ENCODE data around the gene CCL7. TPM values are rescaled to one million over a fixed set of nuclear protein-coding genes. Genes with fewer than 3 reads are reported as not detected.

The CCL7 gene
- total and polyA plus RNA-seq, 4 donors: not detected

DNA sequence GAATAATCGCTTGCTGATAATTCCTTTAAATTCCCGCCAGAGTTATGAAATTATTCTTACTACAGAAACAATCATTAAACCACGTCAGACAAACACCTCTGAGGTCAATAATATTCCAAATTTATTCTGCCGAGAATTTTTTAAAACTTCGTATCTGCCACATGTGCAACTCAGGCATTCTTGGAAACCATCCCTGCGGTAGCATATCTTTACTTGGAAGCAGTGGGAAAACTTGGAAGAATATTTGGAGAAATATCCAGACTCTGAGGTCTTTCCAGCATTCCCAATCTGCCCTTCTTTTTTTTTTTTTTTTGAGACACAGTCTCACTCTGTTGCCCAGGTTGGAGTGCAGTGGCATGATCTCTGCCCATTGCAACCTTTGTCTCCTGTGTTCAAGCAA lies 13.6 kb downstream of the CCL7 start:
- TF ChIP-seq NR2F2 (IDR thresholded peaks at IDR 0.05) (no peak), JUND (IDR thresholded peaks at IDR 0.05) (no peak)
- TF ChIP-seq, protein P1, sequence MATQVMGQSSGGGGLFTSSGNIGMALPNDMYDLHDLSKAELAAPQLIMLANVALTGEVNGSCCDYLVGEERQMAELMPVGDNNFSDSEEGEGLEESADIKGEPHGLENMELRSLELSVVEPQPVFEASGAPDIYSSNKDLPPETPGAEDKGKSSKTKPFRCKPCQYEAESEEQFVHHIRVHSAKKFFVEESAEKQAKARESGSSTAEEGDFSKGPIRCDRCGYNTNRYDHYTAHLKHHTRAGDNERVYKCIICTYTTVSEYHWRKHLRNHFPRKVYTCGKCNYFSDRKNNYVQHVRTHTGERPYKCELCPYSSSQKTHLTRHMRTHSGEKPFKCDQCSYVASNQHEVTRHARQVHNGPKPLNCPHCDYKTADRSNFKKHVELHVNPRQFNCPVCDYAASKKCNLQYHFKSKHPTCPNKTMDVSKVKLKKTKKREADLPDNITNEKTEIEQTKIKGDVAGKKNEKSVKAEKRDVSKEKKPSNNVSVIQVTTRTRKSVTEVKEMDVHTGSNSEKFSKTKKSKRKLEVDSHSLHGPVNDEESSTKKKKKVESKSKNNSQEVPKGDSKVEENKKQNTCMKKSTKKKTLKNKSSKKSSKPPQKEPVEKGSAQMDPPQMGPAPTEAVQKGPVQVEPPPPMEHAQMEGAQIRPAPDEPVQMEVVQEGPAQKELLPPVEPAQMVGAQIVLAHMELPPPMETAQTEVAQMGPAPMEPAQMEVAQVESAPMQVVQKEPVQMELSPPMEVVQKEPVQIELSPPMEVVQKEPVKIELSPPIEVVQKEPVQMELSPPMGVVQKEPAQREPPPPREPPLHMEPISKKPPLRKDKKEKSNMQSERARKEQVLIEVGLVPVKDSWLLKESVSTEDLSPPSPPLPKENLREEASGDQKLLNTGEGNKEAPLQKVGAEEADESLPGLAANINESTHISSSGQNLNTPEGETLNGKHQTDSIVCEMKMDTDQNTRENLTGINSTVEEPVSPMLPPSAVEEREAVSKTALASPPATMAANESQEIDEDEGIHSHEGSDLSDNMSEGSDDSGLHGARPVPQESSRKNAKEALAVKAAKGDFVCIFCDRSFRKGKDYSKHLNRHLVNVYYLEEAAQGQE (IDR thresholded peaks at IDR 0.05): peak; percentile 84
- TF ChIP-seq, protein P2, sequence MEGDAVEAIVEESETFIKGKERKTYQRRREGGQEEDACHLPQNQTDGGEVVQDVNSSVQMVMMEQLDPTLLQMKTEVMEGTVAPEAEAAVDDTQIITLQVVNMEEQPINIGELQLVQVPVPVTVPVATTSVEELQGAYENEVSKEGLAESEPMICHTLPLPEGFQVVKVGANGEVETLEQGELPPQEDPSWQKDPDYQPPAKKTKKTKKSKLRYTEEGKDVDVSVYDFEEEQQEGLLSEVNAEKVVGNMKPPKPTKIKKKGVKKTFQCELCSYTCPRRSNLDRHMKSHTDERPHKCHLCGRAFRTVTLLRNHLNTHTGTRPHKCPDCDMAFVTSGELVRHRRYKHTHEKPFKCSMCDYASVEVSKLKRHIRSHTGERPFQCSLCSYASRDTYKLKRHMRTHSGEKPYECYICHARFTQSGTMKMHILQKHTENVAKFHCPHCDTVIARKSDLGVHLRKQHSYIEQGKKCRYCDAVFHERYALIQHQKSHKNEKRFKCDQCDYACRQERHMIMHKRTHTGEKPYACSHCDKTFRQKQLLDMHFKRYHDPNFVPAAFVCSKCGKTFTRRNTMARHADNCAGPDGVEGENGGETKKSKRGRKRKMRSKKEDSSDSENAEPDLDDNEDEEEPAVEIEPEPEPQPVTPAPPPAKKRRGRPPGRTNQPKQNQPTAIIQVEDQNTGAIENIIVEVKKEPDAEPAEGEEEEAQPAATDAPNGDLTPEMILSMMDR (IDR thresholded peaks at IDR 0.05; ENCODE audit: low read depth, low read length, missing input control): no peak
- TF ChIP-seq, protein P3, sequence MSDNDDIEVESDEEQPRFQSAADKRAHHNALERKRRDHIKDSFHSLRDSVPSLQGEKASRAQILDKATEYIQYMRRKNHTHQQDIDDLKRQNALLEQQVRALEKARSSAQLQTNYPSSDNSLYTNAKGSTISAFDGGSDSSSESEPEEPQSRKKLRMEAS (IDR thresholded peaks at IDR 0.05): no peak
- H3K4me3 ChIP-seq (ENCODE audit: low read depth in 1 of 3, low read length in 3 of 3): no peak overlapping the region
- DNase-seq (ENCODE audit: low spot score): no peak
- no peak overlapping the region for H3K27ac ChIP-seq (ENCODE audit: low read depth in 1 of 2, low read length in 2 of 2)
- 80% methylated on average over 6 of the region's 6 CpGs for WGBS
- H3K27me3 ChIP-seq (ENCODE audit: control insufficient read depth in 4 of 4, insufficient read depth in 4 of 4, low read length in 3 of 4): no peaks in the 10 kb centered on the region
- H3K9me3 ChIP-seq (ENCODE audit: control insufficient read depth in 4 of 4, low read length in 3 of 4): no peaks in the 10 kb centered on the region
- no peaks in the 10 kb centered on the region for H3K36me3 ChIP-seq (ENCODE audit: control insufficient read depth in 4 of 4, insufficient read depth in 3 of 4, low read depth in 1 of 4, low read length in 3 of 4)
- H3K4me1 ChIP-seq (ENCODE audit: control insufficient read depth in 4 of 4, insufficient read depth in 4 of 4, low read length in 3 of 4): no peaks in the 10 kb centered on the region
- no peak overlapping the region for H3K9ac ChIP-seq (ENCODE audit: low read depth in 1 of 2, low read length in 2 of 2)

DNA sequence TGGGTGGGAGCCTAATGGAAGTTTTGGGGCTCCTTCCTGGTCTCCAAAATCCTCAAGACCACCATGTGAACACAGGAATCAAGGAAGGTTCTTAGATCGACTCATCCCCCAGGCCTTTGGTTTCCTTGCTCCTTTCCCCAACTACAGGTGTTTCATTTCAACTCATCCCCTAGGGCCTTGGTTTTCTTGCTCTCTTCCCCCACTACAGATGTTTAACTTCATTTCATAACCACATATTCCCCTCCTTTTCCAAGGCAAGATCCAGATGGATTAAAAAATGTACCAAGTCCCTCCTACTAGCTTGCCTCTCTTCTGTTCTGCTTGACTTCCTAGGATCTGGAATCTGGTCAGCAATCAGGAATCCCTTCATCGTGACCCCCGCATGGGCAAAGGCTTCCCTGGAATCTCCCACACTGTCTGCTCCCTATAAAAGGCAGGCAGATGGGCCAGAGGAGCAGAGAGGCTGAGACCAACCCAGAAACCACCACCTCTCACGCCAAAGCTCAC lies 15.3 kb downstream of the CCL7 start, which contains the start of gene CCL11:
TSS of gene CCL11 (plus strand) at position 457 of the 507 bp plus-strand sequence. CDS start 67 bp downstream, outside the sequence.
- no peak for DNase-seq (ENCODE audit: low spot score)

More for the DNA sequence above, 15.3 kb downstream of the CCL7 start, which contains the start of gene CCL11:
- H3K27ac ChIP-seq (ENCODE audit: low read depth in 1 of 2, low read length in 2 of 2): no peak within 1 kb of the TSS
- H3K4me3 ChIP-seq (ENCODE audit: low read depth in 1 of 3, low read length in 3 of 3): no peak within 1 kb of the TSS
- 56% methylated on average over 4 of the region's 4 CpGs for WGBS
- peaks cover 0 to 2% (median 0%) of the 10 kb centered on the region in 4 donors for H3K27me3 ChIP-seq (ENCODE audit: control insufficient read depth in 4 of 4, insufficient read depth in 4 of 4, low read length in 3 of 4)
- no peaks in the 10 kb centered on the region for H3K36me3 ChIP-seq (ENCODE audit: control insufficient read depth in 4 of 4, insufficient read depth in 3 of 4, low read depth in 1 of 4, low read length in 3 of 4)
- H3K4me1 ChIP-seq (ENCODE audit: control insufficient read depth in 4 of 4, insufficient read depth in 4 of 4, low read length in 3 of 4): no peaks in the 10 kb centered on the region
- TF ChIP-seq RAD21 (IDR thresholded peaks at IDR 0.05) (no peak), SP1 (IDR thresholded peaks at IDR 0.05) (no peak), TAF1 (conservative IDR thresholded peaks at IDR 0.05) (no peak), NR2F2 (IDR thresholded peaks at IDR 0.05) (no peak), JUND (IDR thresholded peaks at IDR 0.05) (no peak), FOXA2 (IDR thresholded peaks at IDR 0.05) (no peak), GABPA (IDR thresholded peaks at IDR 0.05 in 1 of 2, conservative IDR thresholded peaks at IDR 0.05 in 1 of 2) (no peak), EGR1 (IDR thresholded peaks at IDR 0.05; ENCODE audit: low read depth in 2 of 2) (no peak), RXRA (IDR thresholded peaks at IDR 0.05) (no peak), FOXA1 (IDR thresholded peaks at IDR 0.05) (no peak), HNF4G (IDR thresholded peaks at IDR 0.05) (no peak), HNF4A (conservative IDR thresholded peaks at IDR 0.05) (no peak), YY1 (IDR thresholded peaks at IDR 0.05) (no peak)
- TF ChIP-seq, protein P2 (IDR thresholded peaks at IDR 0.05; ENCODE audit: low read depth, low read length, missing input control): no peak
- TF ChIP-seq, protein P3 (IDR thresholded peaks at IDR 0.05): no peak
- TF ChIP-seq, protein P4, sequence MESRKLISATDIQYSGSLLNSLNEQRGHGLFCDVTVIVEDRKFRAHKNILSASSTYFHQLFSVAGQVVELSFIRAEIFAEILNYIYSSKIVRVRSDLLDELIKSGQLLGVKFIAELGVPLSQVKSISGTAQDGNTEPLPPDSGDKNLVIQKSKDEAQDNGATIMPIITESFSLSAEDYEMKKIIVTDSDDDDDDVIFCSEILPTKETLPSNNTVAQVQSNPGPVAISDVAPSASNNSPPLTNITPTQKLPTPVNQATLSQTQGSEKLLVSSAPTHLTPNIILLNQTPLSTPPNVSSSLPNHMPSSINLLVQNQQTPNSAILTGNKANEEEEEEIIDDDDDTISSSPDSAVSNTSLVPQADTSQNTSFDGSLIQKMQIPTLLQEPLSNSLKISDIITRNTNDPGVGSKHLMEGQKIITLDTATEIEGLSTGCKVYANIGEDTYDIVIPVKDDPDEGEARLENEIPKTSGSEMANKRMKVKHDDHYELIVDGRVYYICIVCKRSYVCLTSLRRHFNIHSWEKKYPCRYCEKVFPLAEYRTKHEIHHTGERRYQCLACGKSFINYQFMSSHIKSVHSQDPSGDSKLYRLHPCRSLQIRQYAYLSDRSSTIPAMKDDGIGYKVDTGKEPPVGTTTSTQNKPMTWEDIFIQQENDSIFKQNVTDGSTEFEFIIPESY (IDR thresholded peaks at IDR 0.05): no peak
- TF ChIP-seq, protein P5, sequence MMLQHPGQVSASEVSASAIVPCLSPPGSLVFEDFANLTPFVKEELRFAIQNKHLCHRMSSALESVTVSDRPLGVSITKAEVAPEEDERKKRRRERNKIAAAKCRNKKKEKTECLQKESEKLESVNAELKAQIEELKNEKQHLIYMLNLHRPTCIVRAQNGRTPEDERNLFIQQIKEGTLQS (IDR thresholded peaks at IDR 0.05): no peak
- TF ChIP-seq, protein P1 (IDR thresholded peaks at IDR 0.05): no peak
- no peaks in the 10 kb centered on the region for H3K9me3 ChIP-seq (ENCODE audit: control insufficient read depth in 4 of 4, low read length in 3 of 4)
- H3K9ac ChIP-seq (ENCODE audit: low read depth in 1 of 2, low read length in 2 of 2): no peak within 1 kb of the TSS

Data from liver (tissue), 9 donors.